ENCODE measurements around the gene C16orf82. TPM values are rescaled to one million over a fixed set of nuclear protein-coding genes. Genes with fewer than 3 reads are reported as not detected.
"Not testable (repeated sequence)": the region's sequence is repeated elsewhere in the genome, so short reads cannot be mapped to it uniquely, and the experiment has no call there.

The C16orf82 gene
- total RNA-seq, 2 donors from 2014 or later, result not detected

- Histone ChIP-seq H3K27ac (no peak overlapping the region), H3K9me3 (no peaks in the 10 kb centered on the region), H3K36me3 (replicated peaks in 1 of 2; ENCODE audit: insufficient read depth in 1 of 2, low read depth in 2 of 2) (no peaks in the 10 kb centered on the region), H3K4me3 (no peak overlapping the region), H3K27me3 (no peaks in the 10 kb centered on the region), H3K4me1 (no peaks in the 10 kb centered on the region)
- ATAC-seq (no peak), DNase-seq (no peak)
- 43 to 44% methylated on average over 5 to 6 of the region's 6 CpGs for WGBS, 2 donors
- no peak for TF ChIP-seq POLR2A (IDR thresholded peaks at IDR 0.05)
- TF ChIP-seq, protein P1, sequence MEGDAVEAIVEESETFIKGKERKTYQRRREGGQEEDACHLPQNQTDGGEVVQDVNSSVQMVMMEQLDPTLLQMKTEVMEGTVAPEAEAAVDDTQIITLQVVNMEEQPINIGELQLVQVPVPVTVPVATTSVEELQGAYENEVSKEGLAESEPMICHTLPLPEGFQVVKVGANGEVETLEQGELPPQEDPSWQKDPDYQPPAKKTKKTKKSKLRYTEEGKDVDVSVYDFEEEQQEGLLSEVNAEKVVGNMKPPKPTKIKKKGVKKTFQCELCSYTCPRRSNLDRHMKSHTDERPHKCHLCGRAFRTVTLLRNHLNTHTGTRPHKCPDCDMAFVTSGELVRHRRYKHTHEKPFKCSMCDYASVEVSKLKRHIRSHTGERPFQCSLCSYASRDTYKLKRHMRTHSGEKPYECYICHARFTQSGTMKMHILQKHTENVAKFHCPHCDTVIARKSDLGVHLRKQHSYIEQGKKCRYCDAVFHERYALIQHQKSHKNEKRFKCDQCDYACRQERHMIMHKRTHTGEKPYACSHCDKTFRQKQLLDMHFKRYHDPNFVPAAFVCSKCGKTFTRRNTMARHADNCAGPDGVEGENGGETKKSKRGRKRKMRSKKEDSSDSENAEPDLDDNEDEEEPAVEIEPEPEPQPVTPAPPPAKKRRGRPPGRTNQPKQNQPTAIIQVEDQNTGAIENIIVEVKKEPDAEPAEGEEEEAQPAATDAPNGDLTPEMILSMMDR (IDR thresholded peaks at IDR 0.05), result no peak
- intact Hi-C loops (cut with DNase I), result no loop called here
Observed at GRCh38 chr16:27085182-27085581, 18.5 kb downstream of the C16orf82 start.

DNA sequence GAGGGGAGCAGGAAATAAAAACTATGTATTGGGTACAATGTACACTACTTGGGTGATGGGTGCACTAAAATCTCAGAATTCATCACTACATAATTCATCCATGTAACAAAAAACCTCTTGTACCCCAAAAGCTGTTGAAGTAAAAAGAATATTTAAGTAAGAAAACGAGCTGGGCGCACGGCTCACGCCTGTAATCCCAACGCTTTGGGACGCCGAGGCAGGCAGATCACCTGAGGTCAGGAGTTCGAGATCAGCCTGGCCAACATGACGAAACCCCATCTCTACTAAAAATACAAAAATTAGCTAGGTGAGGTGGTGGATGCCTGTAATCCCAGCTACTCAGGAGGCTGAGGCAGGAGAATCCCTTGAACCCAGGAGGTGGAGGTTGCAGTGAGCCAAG, 19.3 kb downstream of the C16orf82 start:
- 69 to 72% methylated on average over 9 of the region's 9 CpGs for WGBS, 2 donors
- not testable (repeated sequence) for H3K27me3 ChIP-seq

GRCh38 chr16:27088216-27088615, 21.5 kb downstream of the C16orf82 start:
- H3K9me3 ChIP-seq, result no peaks in the 10 kb centered on the region
- no peaks in the 10 kb centered on the region for H3K27me3 ChIP-seq
- TF ChIP-seq, protein P1 (IDR thresholded peaks at IDR 0.05), result no peak
- TF ChIP-seq POLR2A (IDR thresholded peaks at IDR 0.05), result no peak
- H3K4me1 ChIP-seq, result no peaks in the 10 kb centered on the region
- 37 to 41% methylated on average over 4 to 5 of the region's 5 CpGs for WGBS, 2 donors
- intact Hi-C loops (cut with DNase I), result no loop called here
- H3K27ac ChIP-seq, result no peak overlapping the region
- H3K36me3 ChIP-seq (replicated peaks in 1 of 2; ENCODE audit: insufficient read depth in 1 of 2, low read depth in 2 of 2), result no peaks in the 10 kb centered on the region
- H3K4me3 ChIP-seq, result no peak overlapping the region
- ATAC-seq (no peak), DNase-seq (no peak)

More for the DNA sequence above, 19.3 kb downstream of the C16orf82 start:
- H3K4me1 ChIP-seq; H3K9me3 ChIP-seq; ATAC-seq; intact Hi-C loops (cut with DNase I); DNase-seq; H3K27ac ChIP-seq; H3K4me3 ChIP-seq; H3K36me3 ChIP-seq (replicated peaks in 1 of 2; ENCODE audit: insufficient read depth in 1 of 2, low read depth in 2 of 2): not testable (repeated sequence)

- intact Hi-C loops (cut with DNase I), result no loop called here
- TF ChIP-seq, protein P1 (IDR thresholded peaks at IDR 0.05), result no peak
- TF ChIP-seq POLR2A (IDR thresholded peaks at IDR 0.05), result no peak
- Histone ChIP-seq H3K9me3 (peaks cover 0 to 5% (median 0%) of the 10 kb centered on the region in 3 donors), H3K27ac (no peak overlapping the region), H3K27me3 (no peaks in the 10 kb centered on the region), H3K4me3 (no peak overlapping the region), H3K4me1 (no peaks in the 10 kb centered on the region), H3K36me3 (replicated peaks in 1 of 2; ENCODE audit: insufficient read depth in 1 of 2, low read depth in 2 of 2) (no peaks in the 10 kb centered on the region)
- WGBS, 2 donors, result 45 to 63% methylated on average over 2 of the region's 2 CpGs
- ATAC-seq (no peak), DNase-seq (no peak)
Observed at GRCh38 chr16:27096375-27096774, 29.6 kb downstream of the C16orf82 start.

DNA sequence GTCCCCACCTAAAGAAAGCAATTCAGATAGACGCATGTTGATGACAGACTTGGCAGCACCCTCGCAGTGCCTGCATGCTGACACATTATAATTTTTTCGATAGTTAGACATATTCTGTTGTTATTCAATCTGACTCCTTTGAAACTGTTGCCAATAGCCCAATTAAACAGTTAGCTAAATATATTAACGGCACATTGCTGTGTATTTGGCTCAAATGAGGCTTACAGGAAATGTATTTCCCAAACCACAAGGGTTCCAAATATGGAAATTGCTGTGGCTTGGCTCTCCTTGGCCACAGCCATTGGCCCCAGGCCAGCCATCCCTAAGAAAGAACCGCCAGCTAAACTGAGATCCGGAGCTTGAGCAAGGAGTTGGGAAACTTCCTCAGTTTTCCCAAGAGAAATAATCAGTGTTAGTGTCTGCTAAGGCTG, 31.1 kb downstream of the C16orf82 start:
- peak; percentile 35 for ATAC-seq

More for the DNA sequence above, 31.1 kb downstream of the C16orf82 start:
- no peaks in the 10 kb centered on the region for H3K36me3 ChIP-seq (replicated peaks in 1 of 2; ENCODE audit: insufficient read depth in 1 of 2, low read depth in 2 of 2)
- TF ChIP-seq, protein P1 (IDR thresholded peaks at IDR 0.05), result no peak
- no peak for TF ChIP-seq POLR2A (IDR thresholded peaks at IDR 0.05)
- DNase-seq, result peak; percentile 23 to 49 (median 45)
- H3K4me3 ChIP-seq, result no peak overlapping the region
- H3K9me3 ChIP-seq, result peaks cover 0 to 5% (median 0%) of the 10 kb centered on the region in 3 donors
- no peaks in the 10 kb centered on the region for H3K27me3 ChIP-seq
- no peaks in the 10 kb centered on the region for H3K4me1 ChIP-seq
- H3K27ac ChIP-seq, result peak overlapping the region in 1 of 4 donors; percentile 3
- intact Hi-C loops (cut with DNase I), result no loop called here
- 51 to 59% methylated on average over 6 of the region's 6 CpGs for WGBS, 2 donors
